Measurements from ENCODE around the gene BFAR. TPM values are rescaled to one million over a fixed set of nuclear protein-coding genes. Genes with fewer than 3 reads are reported as not detected.

BFAR gene
- total RNA-seq, 1 experiment from 2014 or later, result 91.7 TPM

DNA sequence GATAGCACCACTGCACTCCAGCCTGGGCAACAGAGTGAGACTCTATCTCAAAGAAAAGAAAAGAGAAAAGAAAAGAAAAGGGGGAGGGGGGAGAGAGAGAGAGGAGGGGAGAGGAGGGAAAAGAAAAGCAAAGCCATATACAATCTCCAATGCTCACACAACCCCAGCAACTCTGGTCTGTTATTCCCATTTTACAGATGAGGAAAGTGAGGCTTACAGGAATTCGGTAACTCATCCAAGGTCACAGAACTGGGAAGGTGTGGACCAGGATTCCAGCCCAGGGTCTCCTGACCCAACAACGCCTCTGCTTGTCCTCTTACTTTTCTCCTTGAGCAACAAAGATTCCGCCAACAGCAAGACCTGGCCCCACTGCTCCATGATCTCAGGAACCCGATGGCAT, 48.4 kb downstream of the BFAR start:
- Mint-ChIP-seq H3K9me3 (no peaks in the 10 kb centered on the region), H3K4me1 (no peaks in the 10 kb centered on the region), H3K27me3 (ENCODE audit: low read depth) (no peaks in the 10 kb centered on the region; the same call in 1 of the 2 replicates), H3K4me3 (no peak overlapping the region), H3K36me3 (ENCODE audit: insufficient read depth in 1 of 3, low read depth in 3 of 3) (no peaks in the 10 kb centered on the region), H3K27ac (no peak overlapping the region)
- H3K79me2 ChIP-seq (ENCODE audit: insufficient read depth, low read length), result no peaks in the 10 kb centered on the region
- no peak overlapping the region for H2BK15ac ChIP-seq (ENCODE audit: low read depth, low read length)
- H3K56ac ChIP-seq (ENCODE audit: insufficient read length, low read depth, low read length), result no peak overlapping the region
- TF ChIP-seq, protein P1, sequence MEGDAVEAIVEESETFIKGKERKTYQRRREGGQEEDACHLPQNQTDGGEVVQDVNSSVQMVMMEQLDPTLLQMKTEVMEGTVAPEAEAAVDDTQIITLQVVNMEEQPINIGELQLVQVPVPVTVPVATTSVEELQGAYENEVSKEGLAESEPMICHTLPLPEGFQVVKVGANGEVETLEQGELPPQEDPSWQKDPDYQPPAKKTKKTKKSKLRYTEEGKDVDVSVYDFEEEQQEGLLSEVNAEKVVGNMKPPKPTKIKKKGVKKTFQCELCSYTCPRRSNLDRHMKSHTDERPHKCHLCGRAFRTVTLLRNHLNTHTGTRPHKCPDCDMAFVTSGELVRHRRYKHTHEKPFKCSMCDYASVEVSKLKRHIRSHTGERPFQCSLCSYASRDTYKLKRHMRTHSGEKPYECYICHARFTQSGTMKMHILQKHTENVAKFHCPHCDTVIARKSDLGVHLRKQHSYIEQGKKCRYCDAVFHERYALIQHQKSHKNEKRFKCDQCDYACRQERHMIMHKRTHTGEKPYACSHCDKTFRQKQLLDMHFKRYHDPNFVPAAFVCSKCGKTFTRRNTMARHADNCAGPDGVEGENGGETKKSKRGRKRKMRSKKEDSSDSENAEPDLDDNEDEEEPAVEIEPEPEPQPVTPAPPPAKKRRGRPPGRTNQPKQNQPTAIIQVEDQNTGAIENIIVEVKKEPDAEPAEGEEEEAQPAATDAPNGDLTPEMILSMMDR (conservative IDR thresholded peaks at IDR 0.05), result no peak
- H2BK12ac ChIP-seq (ENCODE audit: insufficient read length, low read depth, low read length), result no peak overlapping the region
- no peak overlapping the region for H3K4ac ChIP-seq (ENCODE audit: low read depth, low read length)
- H2BK5ac ChIP-seq (ENCODE audit: insufficient read length, low read length), result no peak overlapping the region
- no peak overlapping the region for H4K5ac ChIP-seq (ENCODE audit: insufficient read length, low read depth, low read length)
- no peaks in the 10 kb centered on the region for H3K27me3 ChIP-seq (ENCODE audit: insufficient read depth, low read length)
- no peak overlapping the region for H4K91ac ChIP-seq (ENCODE audit: insufficient read length, low read depth, low read length)
- H3K4me1 ChIP-seq (ENCODE audit: insufficient read depth, low read length), result no peaks in the 10 kb centered on the region
- no peak for DNase-seq
- no peak overlapping the region for H3K4me2 ChIP-seq (ENCODE audit: insufficient read depth, insufficient read length, low read length)
- no peak overlapping the region for H3K23ac ChIP-seq (ENCODE audit: insufficient read length, low read depth, low read length)
- H2AFZ ChIP-seq (ENCODE audit: low read length), result no peak overlapping the region
- no peak overlapping the region for H3K14ac ChIP-seq (ENCODE audit: insufficient read depth, low read length)
- H2BK120ac ChIP-seq (ENCODE audit: low read depth, low read length, poor library complexity, severe bottlenecking), result no peak overlapping the region
- H3K23me2 ChIP-seq (ENCODE audit: insufficient read length, low read depth, low read length, poor library complexity, severe bottlenecking), result no peaks in the 10 kb centered on the region
- no peaks in the 10 kb centered on the region for H3K9me3 ChIP-seq (ENCODE audit: control insufficient read depth, low read depth, low read length)
- no peak overlapping the region for H2AK5ac ChIP-seq (ENCODE audit: insufficient read length, low read length)
- H3K18ac ChIP-seq (ENCODE audit: insufficient read length, low read depth, low read length), result no peak overlapping the region
- no peak overlapping the region for H3K27ac ChIP-seq (ENCODE audit: insufficient read length, low read depth, low read length)
- H4K8ac ChIP-seq (replicated peaks; ENCODE audit: insufficient read length, low read depth, low read length), result no peak overlapping the region
- H3T11ph ChIP-seq (ENCODE audit: low read length), result no peak overlapping the region
- H4K20me1 ChIP-seq (ENCODE audit: control insufficient read depth, insufficient read depth, insufficient read length), result no peaks in the 10 kb centered on the region
- WGBS (ENCODE audit: extremely low coverage, insufficient read length, low lambda C conversion rate), result no CpG with 5 or more reads among the region's 4 CpGs
- H3K9ac ChIP-seq (ENCODE audit: extremely low read depth, insufficient read length, low read length), result no peak overlapping the region
- no peak overlapping the region for H2BK20ac ChIP-seq (ENCODE audit: low read depth, low read length, poor library complexity, severe bottlenecking)
- no peaks in the 10 kb centered on the region for H3K79me1 ChIP-seq (ENCODE audit: insufficient read depth, low read depth, low read length, poor library complexity, severe bottlenecking)
